Measurements from ENCODE around the gene COPS9.

Gene COPS9

GRCh38 chr2:240132651-240132980 lies 3.5 kb downstream of the COPS9 start:
- no peak for DNase-seq

- DNase-seq, result no peak
These were observed 4.0 kb downstream of the COPS9 start for GRCh38 chr2:240131941-240132650.

DNA sequence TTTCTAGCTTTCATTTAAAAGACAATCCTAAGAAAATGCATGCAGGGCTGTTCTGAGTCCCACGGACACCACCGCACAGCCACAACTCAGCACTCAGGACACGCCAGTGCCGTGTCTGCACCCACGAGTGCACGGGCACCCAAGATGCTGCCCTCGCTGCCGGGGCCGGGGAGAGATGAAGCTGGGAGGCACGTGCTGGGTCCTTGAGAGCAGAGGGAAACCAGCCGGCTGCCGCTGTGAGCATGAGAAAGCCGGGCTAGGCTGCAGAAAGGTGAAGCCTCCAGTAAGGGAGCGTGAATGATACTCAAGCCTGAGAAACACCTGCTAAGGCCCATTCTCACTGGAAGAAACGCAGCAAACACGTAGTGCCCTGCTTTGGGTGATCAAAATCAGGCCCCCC lies 4.8 kb downstream of the COPS9 start:
- no peak for DNase-seq

GRCh38 chr2:240130393-240131195 lies 5.5 kb downstream of the COPS9 start:
- no peak for DNase-seq

DNA sequence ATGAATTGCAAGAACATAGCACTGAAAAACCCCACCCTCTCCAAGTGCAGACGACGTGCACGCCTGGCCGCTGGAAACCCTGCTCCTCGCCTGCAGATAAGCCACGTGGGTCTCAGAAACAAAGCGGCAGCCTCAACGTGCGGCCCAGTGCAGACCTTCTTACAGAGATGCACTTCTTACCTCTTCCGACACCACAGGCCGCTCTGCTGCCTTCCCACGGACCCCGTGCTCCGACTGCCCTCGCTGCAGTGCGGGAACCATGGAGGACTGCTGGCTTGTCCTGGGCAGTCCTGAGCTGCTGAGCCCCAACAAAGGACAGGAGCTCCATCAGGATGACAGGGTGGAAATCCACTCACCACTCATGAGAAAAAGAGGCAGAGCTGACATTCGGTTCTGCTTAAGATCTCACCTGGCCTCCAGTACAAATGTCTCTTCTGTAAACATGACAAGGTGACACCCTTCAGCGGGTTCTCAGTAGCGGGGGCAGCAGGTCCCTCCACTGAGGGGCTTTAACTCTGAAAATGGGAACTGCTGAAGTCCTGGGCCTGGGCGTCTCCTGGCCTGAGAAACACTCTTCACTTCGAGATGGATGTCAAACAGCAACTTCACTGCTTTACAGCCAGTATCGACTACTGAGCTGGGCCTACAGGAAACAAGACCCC lies 6.2 kb downstream of the COPS9 start:
- no peak for DNase-seq

GRCh38 chr2:240129311-240129710 lies 6.8 kb downstream of the COPS9 start:
- DNase-seq, result no peak

DNA sequence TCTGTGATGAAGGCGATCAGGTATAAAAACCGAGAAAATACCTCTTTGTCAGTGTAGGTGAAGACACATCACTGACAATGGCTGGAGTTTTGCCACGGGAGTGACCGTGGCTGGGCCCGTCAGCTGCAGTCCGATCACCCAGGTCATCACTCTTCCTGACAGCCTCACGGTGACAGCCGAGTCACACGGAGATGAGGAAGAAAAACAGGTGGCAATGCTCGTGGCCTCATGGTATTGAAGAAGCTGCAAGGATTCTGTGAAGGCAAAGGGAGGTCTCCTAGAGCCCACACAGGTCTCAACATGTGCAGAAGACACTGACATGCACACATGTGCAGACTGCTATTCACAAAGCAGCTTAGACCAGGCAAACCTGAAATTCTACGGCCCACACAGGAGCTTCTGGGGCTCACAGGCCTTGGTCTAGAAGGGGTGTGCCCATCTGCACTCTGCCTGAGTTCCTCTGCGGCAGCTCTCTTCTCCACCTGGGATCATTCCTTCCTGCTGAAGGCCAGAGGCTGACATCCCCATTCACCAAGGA lies 7.4 kb downstream of the COPS9 start:
- DNase-seq, result no peak

DNA sequence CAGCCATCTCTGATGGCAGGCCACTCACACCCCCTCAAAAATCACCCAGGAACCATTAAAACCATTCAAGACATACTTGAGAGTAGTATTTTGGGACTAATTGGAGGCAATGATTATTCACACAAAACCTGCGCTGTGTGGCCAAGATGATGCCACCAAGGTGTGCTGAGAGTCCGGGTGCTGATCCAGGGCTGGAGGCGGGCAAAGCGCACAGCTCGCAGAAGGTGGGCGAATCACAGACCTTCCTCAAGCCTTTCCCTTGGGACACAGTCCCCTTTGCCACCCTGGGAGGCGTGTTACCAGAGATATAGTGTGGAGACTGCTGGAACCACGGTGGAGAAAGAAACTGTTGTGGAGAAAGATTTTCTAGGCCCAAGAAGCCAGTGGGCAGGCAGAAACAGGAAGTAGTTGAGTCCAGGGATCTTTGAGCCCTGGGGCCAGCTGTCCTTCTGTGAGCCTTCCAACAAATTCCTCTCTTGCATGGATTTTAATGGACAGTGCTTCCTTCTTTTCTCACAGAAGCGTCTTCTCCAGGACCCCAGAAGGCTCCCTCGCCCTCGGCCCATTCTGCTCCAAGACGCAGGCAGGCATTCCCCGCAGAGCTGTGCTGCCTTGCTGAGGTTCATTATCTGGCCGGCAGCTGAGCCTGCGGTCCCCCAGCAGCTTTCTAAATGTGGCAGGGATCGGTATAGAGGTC lies 8.0 kb downstream of the COPS9 start:
- no peak for DNase-seq

DNA sequence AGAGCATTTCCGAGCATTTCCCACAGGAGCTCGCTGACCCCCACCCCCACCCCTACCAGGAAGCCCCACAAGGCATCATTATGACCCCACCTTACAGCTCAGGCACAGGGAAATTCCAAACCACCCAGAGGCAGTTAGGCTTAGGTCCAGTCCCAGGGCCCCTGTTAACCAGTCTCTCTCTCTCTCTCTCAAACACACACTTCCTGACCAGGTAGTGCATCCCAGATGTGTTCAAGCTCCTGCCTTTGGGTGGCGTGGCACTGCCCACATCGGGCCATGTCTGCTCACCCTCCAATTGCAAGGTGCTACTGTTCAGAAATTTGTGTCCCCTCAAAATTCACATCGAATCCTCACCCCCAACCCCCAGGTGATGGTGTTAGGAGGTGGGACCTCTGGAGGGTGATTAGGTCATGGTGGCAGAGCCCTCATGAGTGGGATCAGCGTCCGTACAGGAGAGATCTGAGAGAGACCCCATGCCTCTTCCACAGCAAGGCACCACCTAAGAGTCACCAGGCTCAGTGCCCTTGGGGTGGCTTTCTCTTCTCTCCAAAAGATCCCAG lies 8.8 kb downstream of the COPS9 start:
- DNase-seq, result no peak

DNA sequence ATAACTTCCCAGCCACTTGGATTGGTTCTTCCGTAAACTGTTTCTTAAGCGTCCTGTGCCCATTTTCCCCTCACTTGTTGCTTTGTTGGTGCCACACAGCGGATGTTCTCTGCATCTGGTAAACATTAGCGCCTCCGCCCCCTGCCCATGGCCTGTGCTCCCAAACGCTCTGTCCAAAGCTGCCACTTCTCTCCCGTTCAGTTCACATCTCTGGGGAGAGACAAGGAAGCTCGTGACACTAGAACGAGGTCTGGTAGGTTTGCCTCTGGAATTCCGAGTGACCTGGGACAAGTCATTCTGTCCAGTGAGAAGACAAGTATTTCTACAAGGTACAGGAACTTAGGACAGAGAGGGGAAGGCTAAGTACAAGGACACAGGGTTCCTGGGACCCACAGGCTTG lies 9.4 kb downstream of the COPS9 start:
- DNase-seq, result no peak

GRCh38 chr2:240125742-240126141 lies 10.4 kb downstream of the COPS9 start:
- no peak for DNase-seq

- no peak for DNase-seq
These were observed 11.5 kb downstream of the COPS9 start for GRCh38 chr2:240124651-240125030.

GRCh38 chr2:240123821-240124650 lies 12.1 kb downstream of the COPS9 start:
- no peak for DNase-seq

DNA sequence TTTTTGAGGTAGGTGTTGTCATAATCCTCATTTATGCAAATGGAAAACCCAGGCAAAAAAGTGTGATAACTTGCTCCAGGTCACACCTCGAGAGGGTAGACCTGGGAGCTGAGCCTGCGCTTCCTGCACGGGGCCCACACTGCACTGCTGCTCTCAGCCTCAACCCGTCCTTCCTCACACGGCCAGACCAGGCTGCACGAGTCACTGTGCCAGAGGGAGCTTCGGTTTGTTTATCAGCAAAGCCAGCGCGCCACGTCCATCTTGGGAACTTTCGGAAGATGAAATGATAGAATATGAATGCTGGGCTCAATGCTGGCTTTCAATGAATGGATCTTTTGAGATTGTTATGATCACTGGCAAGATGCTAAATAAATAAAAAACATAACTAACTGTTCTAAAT lies 14.4 kb downstream of the COPS9 start:
- no peak for DNase-seq

GRCh38 chr2:240121190-240121589 lies 14.9 kb downstream of the COPS9 start:
- no peak for DNase-seq

DNA sequence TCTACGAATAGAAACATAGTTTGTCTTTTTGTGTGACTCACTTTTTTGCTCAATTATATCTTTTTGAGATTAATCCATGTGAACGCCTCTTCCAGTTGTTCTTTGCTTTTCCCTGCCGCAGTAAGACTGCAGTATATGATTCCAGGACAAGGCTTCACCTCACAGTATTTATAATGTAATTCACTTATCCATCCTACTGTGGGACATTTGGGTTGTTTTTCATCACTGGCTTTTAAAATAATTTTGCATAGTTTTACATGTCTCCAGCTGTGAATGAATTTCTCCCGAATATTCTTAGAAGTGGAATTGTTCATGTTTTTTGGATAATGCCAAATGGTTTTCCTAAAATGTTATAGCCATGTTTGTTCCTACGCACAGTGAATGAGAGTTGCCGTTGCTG lies 21.9 kb downstream of the COPS9 start:
- no peak for DNase-seq

DNA sequence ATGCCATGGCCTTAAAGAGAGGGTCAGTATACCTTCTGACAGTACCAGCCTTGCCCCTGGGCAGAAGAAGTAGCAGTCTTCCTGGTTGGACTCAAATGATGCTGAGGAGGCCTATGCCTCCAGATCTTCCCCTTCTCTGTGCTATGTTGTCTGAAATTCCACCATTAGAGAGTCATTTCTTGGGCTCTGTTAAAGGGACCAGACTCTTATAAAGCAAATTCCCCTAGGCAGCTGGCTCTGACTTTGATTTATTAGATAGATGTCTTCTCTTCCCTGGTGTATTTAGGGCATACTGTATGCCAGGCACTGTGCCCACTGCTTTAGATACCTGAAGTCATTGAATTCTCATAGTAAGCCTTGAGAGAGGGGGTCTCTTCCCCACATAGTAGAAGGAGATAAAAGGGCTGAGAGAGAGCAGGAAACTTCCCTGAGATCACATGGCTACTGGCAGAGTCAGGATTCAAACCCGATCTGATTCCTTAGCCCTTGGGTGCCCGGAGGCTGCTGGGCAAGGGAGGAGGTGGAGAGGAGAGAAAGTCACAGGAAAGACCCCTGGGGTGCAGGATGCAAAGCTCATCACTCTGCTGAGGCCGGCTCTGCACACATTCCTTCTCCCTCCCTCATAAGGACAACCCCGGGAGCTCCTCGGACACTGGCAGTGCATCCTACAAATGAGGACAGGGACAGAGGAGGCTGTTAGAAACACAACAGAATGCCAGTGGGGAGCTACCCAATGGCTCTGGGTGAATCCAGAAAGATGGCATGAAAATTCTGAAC lies 23.0 kb downstream of the COPS9 start:
- DNase-seq, result no peak

GRCh38 chr2:240111253-240111652 lies 24.9 kb downstream of the COPS9 start:
- no peak for DNase-seq

DNA sequence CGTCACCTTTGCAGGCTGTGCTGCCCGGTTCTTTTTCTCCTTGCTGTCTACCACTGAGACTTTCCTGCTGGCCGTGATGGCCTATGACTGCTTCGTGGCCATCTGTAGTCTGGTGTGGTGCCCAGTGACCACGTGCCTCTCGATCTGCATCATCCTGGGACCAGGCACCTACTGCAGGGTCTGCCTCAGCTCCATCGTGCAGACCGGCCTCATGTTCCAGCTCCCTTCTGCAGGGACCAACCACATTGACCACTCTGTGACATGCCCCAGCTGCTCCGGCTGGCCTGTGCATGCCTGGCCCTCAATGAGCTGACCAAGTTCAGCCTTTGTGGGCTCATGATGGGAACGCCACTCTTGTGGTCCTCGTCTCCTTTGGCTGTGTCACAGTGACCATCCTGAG lies 26.7 kb downstream of the COPS9 start:
- DNase-seq, result no peak

DNA sequence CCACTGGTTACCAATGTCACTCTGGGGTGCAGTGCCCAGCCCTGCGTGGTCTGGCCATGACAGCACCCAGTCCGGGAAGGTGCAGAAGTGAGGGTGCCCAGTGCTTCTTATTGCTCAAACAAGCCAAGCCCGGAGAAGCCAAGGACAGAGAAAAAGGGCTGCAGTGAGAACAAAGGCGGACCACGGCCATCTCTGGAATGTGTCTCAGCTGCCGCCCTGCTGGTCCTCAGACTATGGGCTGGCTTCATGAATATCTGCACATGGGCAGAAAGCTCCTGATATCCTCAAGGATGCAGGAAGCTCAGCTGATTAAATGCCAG lies 28.7 kb downstream of the COPS9 start:
- no peak for DNase-seq

DNA sequence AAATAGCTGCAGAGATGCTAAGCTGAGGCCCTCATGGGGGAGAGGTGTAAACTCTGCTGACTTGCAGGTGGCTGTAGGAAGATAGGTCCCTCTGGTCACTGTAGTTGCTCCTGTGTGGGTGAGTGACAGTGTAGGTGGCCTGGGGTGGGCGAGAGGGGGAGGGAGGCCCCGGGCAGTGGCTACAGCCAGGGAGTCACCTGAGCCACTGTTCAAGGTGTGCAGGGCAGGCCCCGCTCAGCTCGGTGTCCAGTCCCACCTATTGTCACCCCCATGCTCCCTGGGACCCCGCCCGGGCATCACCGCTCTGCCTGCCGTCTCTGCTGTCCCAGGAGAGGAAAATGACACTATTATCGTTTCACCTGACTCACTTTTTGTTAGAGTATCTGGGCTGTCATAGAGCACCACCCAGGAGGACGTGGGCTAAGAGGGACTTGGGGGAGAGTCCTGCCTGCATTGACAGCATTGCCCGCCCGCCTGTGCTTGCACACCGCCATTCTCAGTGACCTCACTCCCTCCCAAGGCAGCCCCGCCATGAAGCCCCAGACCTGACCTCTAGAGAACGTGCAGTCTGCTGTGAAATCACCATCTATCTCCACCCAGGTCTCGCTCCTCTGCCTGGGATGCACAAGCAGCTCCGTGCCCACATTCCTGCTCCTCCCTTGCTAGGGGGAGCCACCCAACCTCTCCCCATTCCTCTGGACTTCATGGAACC lies 29.2 kb downstream of the COPS9 start:
- no peak for DNase-seq
